GM21576 (cell line): ENCODE data around the gene FGF1.

Experiments used
- ATAC-seq: cut with Tn5 transposase; IDR thresholded peaks from one replicate; pipeline ENCODE4 v1.9.1; 2021; ENCODE audit warnings: mild to moderate bottlenecking, moderate library complexity; ENCODE audit not compliant: unreplicated experiment

FGF1 gene

DNA sequence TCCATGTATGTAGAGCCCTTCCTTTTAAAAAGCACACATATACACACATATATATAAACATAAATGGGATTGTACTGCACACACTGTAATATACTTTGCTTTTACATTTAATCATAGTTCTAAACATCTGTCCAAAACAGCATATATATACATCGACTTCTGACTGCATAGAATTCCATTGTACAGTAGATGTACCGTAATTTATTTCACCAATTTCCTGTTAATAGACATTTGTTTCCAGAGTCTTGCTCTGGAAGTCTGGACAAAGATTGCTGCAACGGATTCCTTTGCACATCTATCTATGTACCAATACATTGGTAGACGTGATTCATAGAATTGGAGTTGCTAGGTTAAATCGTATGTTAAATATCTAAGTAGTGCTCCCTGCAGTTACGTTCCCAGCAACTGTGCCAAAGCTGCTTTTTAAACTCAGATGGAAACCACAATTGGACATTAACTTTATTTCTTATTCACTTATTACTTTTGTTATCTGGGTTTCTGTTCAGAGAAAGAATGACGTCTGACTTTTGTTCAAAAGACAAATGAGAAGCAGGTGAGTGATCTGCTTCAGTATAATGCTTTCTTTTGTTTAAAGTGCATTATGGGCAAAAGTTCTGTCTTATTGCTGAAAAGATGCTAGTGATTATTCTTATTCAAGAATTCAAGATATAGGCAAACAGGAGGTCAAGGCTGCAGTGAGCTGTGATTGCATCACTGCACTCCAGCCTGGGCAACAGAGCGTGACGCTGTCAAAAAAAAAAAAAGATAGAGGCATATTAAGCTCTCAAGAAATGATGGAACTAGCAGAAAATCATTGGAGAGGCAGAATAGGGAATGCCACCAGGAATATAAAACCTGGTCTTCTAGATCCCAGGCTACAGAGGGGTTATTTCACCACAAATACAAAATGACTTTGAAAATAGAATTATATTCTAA lies 138.2 kb downstream of the FGF1 start:
- ATAC-seq, result no peak

DNA sequence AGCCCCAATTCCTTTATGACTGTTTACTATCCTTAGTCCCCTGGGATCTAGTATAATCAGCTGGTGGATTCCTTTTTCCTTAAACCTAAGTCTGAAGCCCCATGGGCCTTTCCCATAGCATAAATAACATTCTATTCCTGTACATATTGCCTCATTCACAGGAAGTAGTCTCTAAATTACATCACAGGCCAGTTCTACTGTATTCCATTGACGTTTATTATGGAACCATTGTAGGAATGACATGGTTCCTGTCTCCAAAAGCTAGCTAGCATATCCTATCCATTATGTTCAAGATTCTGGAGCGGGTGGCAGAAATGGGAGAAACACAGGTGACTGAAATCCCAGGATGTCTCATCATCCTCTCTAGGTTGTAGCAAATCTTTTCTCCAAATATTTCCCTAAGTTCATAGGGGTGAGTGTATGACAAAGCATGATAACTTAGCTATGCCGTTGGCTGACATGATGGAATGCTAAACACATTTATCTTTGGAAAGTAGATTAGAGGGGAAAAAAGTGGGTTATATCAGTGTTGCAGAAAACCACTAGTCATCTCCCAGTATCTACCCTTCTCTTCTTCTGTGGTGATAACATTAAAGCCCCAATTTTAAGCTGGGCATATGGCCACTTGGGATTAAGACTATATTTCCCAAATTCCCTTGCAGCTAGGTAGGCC lies 140.1 kb downstream of the FGF1 start:
- no peak for ATAC-seq

DNA sequence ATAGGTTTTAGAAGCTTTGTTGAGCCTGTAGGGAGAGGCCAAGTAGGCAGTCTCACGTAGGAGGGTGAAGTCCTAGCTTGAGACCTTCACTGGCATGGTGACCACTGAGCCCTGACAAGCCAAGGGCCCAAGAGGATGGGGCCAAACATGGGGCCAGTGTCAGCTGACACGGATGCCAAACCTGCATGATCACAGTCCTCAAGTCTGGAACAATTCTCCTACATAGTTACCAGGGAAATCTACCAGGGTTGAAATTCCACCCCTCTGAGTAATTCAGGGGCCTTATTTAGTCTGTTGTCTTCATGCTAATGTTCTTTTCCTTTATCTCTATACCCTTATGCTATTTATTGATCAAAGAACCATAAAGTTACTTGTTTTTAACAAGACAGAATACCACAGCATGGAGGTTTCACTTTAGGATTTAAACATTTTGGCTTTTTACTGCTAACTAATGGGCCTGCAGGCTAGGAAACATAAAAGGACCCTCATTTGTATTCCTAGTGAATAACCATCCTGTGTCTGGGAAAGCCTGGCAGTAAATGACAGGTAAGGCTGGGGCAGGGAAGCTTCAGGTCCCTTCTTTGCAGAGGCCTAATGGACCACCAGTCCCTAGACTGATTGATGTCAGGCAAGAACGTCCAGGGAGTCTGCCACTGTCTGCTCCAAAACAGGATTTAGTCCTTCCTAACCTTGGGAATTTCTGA lies 140.8 kb downstream of the FGF1 start:
- ATAC-seq, result no peak

DNA sequence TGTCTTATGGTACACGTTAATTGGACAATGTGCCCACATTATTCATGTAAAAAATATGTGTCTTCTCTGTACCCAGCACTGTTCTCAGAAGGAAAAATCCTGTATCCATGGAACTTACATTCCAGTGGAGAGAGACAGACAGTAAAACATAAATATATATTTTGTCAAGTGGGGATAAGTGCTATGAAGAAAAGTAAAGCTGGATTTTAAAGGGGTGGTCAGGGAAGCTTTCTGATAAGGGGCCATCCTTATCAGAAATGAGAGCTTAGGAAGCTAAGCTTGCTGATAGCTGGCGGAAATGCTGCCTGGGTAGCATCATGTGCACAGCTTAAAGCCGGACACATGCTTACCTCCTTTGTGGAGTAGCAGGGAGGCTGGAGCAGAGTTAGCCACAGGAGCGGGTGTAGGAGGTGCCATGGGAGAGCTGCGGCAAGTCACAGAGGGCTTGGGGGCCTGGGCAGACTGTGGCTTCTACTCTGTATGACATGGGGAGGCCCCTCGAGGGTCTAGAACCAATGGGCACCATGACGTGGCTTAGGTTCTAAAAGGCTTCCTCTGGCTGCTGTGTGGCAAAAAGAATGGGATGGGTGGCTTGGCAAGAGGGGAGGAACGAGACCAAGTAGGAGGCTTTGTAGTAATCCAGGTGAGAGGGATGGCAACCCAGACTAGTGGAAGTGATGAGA lies 141.7 kb downstream of the FGF1 start:
- no peak for ATAC-seq

- no peak for ATAC-seq
Observed at GRCh38 chr5:142542906-142543305, 143.0 kb downstream of the FGF1 start.
